Testis (tissue), 3 donors: ENCODE results near the gene WNT2B. TPM values are rescaled to one million over a fixed set of nuclear protein-coding genes. Genes with fewer than 3 reads are reported as not detected.

Experiments
- DNase-seq: peaks from one replicate; pipeline ENCODE4 v3.0.0-alpha.2; 2019
- H3K27ac ChIP-seq, 2 donors: fragments of 200-600 bp; sonication (generic); one replicate each; pipeline ENCODE4 v1.5.1; 2019
- H3K27me3 ChIP-seq: fragments of 200-600 bp; sonication (generic); one replicate; pipeline ENCODE4 v1.5.1; 2019
- H3K36me3 ChIP-seq: fragments of 200-600 bp; sonication (generic); one replicate; pipeline ENCODE4 v1.5.1; 2017; ENCODE audit warnings: low read depth; ENCODE audit errors: missing control alignments
- H3K4me1 ChIP-seq: fragments of 200-600 bp; sonication (generic); one replicate; pipeline ENCODE4 v1.5.1; 2019
- H3K4me3 ChIP-seq, 2 donors: fragments of 200-600 bp; sonication (generic); one replicate each; pipeline ENCODE4 v1.5.1; 2017 to 2019
- H3K9me3 ChIP-seq: fragments of 200-600 bp; sonication (generic); one replicate; pipeline ENCODE4 v1.5.1; 2017
- CTCF ChIP-seq, 3 experiments: fragments of 450-650 bp in 2 of 3; fragments of 200-600 bp in 1 of 3; sonication (generic) in 1 of 3; IDR thresholded peaks; one replicate each; pipeline ENCODE4 v1.5.1; 2016 to 2019; ENCODE audit warnings: antibody characterized with exemption in 3 of 3, mild to moderate bottlenecking in 2 of 3, moderate library complexity in 1 of 3
- POLR2A ChIP-seq: fragments of 450-650 bp; IDR thresholded peaks from one replicate; pipeline ENCODE4 v1.6.1; 2017; ENCODE audit warnings: antibody characterized with exemption, mild to moderate bottlenecking, moderate library complexity
- WGBS, 2 donors: methylation state at CpG; one replicate each; pipeline ENCODE4 v1.1.5; 2018; 5-methylcytosine and 5-hydroxymethylcytosine counted together
- intact Hi-C: fragments of 100-400 bp; cut with DNase I; formaldehyde crosslinking; loops from one replicate; pipeline ENCODE4 v1.15.1; 2023; ENCODE audit warnings: low total_unique reads
- polyA plus RNA-seq: library from polyadenylated mRNA; stranded (reverse); fragments of 350-450 nt; fragmentation: Illumina TruSeq; extraction: RNeasy Lipid Tissue Mini Kit (QIAGEN cat#74804); gene quantifications from one replicate; pipeline ENCODE4 v1.2.3, GENCODE V29; 2014; ENCODE audit warnings: low read depth, low replicate concordance; ENCODE audit not compliant: insufficient read depth
- total RNA-seq, 2 donors: library from RNA; depleted of rRNA; stranded (reverse); fragments of >200 nt; gene quantifications; one replicate each; pipeline ENCODE4 v1.2.3, GENCODE V29; 2016

Gene WNT2B
- total and polyA plus RNA-seq, 3 donors from 2014 or later, result 9.1 to 14.7 (median 10.6) TPM

- no peaks in the 10 kb centered on the region for H3K27me3 ChIP-seq
- no peaks in the 10 kb centered on the region for H3K36me3 ChIP-seq
Observed at GRCh38 chr1:112518186-112518585, 9.4 kb downstream of the WNT2B start.

GRCh38 chr1:112520166-112520565, 11.4 kb downstream of the WNT2B start:
- Histone ChIP-seq H3K27me3 (no peaks in the 10 kb centered on the region), H3K9me3 (no peaks in the 10 kb centered on the region), H3K4me1 (peaks cover 10% of the 10 kb centered on the region), H3K27ac (no peak overlapping the region), H3K4me3 (no peak overlapping the region), H3K36me3 (no peaks in the 10 kb centered on the region)
- no peak for DNase-seq
- TF ChIP-seq CTCF (IDR thresholded peaks at IDR 0.05), result no peak
- no peak for TF ChIP-seq POLR2A
- 89 to 91% methylated on average over 6 to 9 of the region's 9 CpGs for WGBS, 2 donors
- intact Hi-C loops, result no loop called here

More at GRCh38 chr1:112518186-112518585, 9.4 kb downstream of the WNT2B start:
- TF ChIP-seq CTCF (IDR thresholded peaks at IDR 0.05), result no peak
- no peak for TF ChIP-seq POLR2A
- 47 to 75% methylated on average over 2 of the region's 2 CpGs for WGBS, 2 donors
- no peak overlapping the region for H3K27ac ChIP-seq
- H3K4me1 ChIP-seq, result no peaks in the 10 kb centered on the region
- no peaks in the 10 kb centered on the region for H3K9me3 ChIP-seq
- no peak for DNase-seq
- H3K4me3 ChIP-seq, result no peak overlapping the region
- intact Hi-C loops, result no loop called here

- H3K27ac ChIP-seq, result no peak overlapping the region
- intact Hi-C loops, result no loop called here
- no peaks in the 10 kb centered on the region for H3K27me3 ChIP-seq
- DNase-seq, result no peak
- H3K36me3 ChIP-seq, result no peaks in the 10 kb centered on the region
- WGBS, 2 donors, result 87 to 94% methylated on average over 1 of the region's 1 CpG
- no peak for TF ChIP-seq CTCF (IDR thresholded peaks at IDR 0.05)
- no peak for TF ChIP-seq POLR2A
- no peaks in the 10 kb centered on the region for H3K9me3 ChIP-seq
- peaks cover 13% of the 10 kb centered on the region for H3K4me1 ChIP-seq
- no peak overlapping the region for H3K4me3 ChIP-seq
Observed at GRCh38 chr1:112522621-112523020, 13.9 kb downstream of the WNT2B start.

- no peaks in the 10 kb centered on the region for H3K27me3 ChIP-seq
- intact Hi-C loops, result no loop called here
- H3K36me3 ChIP-seq, result no peaks in the 10 kb centered on the region
- no peak overlapping the region for H3K4me3 ChIP-seq
- no peak for TF ChIP-seq CTCF (IDR thresholded peaks at IDR 0.05)
- no peak for TF ChIP-seq POLR2A
- peaks cover 13% of the 10 kb centered on the region for H3K4me1 ChIP-seq
- WGBS, 2 donors, result 29 to 55% methylated on average over 6 to 8 of the region's 8 CpGs
- no peak overlapping the region for H3K27ac ChIP-seq
- DNase-seq, result peak; percentile 43
- no peaks in the 10 kb centered on the region for H3K9me3 ChIP-seq
Observed at GRCh38 chr1:112524251-112524650, 15.5 kb downstream of the WNT2B start.

- Histone ChIP-seq H3K4me1 (peaks cover 13% of the 10 kb centered on the region), H3K27ac (no peak overlapping the region), H3K27me3 (no peaks in the 10 kb centered on the region), H3K9me3 (no peaks in the 10 kb centered on the region), H3K4me3 (no peak overlapping the region), H3K36me3 (no peaks in the 10 kb centered on the region)
- 72 to 86% methylated on average over 1 of the region's 1 CpG for WGBS, 2 donors
- TF ChIP-seq CTCF (IDR thresholded peaks at IDR 0.05), result no peak
- TF ChIP-seq POLR2A, result no peak
- intact Hi-C loops, result no loop called here
- DNase-seq, result no peak
Observed at GRCh38 chr1:112524986-112525385, 16.2 kb downstream of the WNT2B start.
